ENCODE measurements around the gene SPAG17.

Gene SPAG17

GRCh38 chr1:118184739-118185083, 317 bp downstream of the SPAG17 start:
- in situ Hi-C loops (cut with HindIII; ENCODE audit: low sequenced_read_pairs), result no loop called here
- peak overlapping the region; percentile 45 for H3K4me3 ChIP-seq (ENCODE audit: low read depth, low read length)
- no peak for DNase-seq (ENCODE audit: low read depth, low spot score)
- TF ChIP-seq CTCF (IDR thresholded peaks at IDR 0.05; ENCODE audit: low read depth, low read length), result no peak

GRCh38 chr1:118183586-118183985, 1.4 kb downstream of the SPAG17 start:
- TF ChIP-seq CTCF (IDR thresholded peaks at IDR 0.05; ENCODE audit: low read depth, low read length), result no peak
- in situ Hi-C loops (cut with HindIII; ENCODE audit: low sequenced_read_pairs), result no loop called here
- no peak for DNase-seq (ENCODE audit: low read depth, low spot score)
- H3K4me3 ChIP-seq (ENCODE audit: low read depth, low read length), result no peak overlapping the region

- TF ChIP-seq CTCF (IDR thresholded peaks at IDR 0.05; ENCODE audit: low read depth, low read length), result no peak
- DNase-seq (ENCODE audit: low read depth, low spot score), result no peak
- in situ Hi-C loops (cut with HindIII; ENCODE audit: low sequenced_read_pairs), result no loop called here
Measured at GRCh38 chr1:118177998-118178397, 7.0 kb downstream of the SPAG17 start.

GRCh38 chr1:118169016-118169415, 16.0 kb downstream of the SPAG17 start:
- DNase-seq (ENCODE audit: low read depth, low spot score), result no peak
- no peak for TF ChIP-seq CTCF (IDR thresholded peaks at IDR 0.05; ENCODE audit: low read depth, low read length)
- in situ Hi-C loops (cut with HindIII; ENCODE audit: low sequenced_read_pairs), result no loop called here
- H3K4me3 ChIP-seq (ENCODE audit: low read depth, low read length), result no peak overlapping the region

More at GRCh38 chr1:118177998-118178397, 7.0 kb downstream of the SPAG17 start:
- no peak overlapping the region for H3K4me3 ChIP-seq (ENCODE audit: low read depth, low read length)

GRCh38 chr1:118160806-118161205, 24.2 kb downstream of the SPAG17 start:
- TF ChIP-seq CTCF (IDR thresholded peaks at IDR 0.05; ENCODE audit: low read depth, low read length), result no peak
- no peak for DNase-seq (ENCODE audit: low read depth, low spot score)
- in situ Hi-C loops (cut with HindIII; ENCODE audit: low sequenced_read_pairs), result no loop called here
- no peak overlapping the region for H3K4me3 ChIP-seq (ENCODE audit: low read depth, low read length)

- no peak overlapping the region for H3K4me3 ChIP-seq (ENCODE audit: low read depth, low read length)
- DNase-seq (ENCODE audit: low read depth, low spot score), result no peak
- no peak for TF ChIP-seq CTCF (IDR thresholded peaks at IDR 0.05; ENCODE audit: low read depth, low read length)
Measured at GRCh38 chr1:118159569-118159968, 25.5 kb downstream of the SPAG17 start.

GRCh38 chr1:118158924-118159323, 26.1 kb downstream of the SPAG17 start:
- DNase-seq (ENCODE audit: low read depth, low spot score), result peak; percentile 71
- no peak for TF ChIP-seq CTCF (IDR thresholded peaks at IDR 0.05; ENCODE audit: low read depth, low read length)
- no peak overlapping the region for H3K4me3 ChIP-seq (ENCODE audit: low read depth, low read length)
- in situ Hi-C loops (cut with HindIII; ENCODE audit: low sequenced_read_pairs), result no loop called here

More at GRCh38 chr1:118159569-118159968, 25.5 kb downstream of the SPAG17 start:
- in situ Hi-C loops (cut with HindIII; ENCODE audit: low sequenced_read_pairs), result no loop called here
